Neural crest cell (in vitro differentiated cells): ENCODE data around the gene PLCB3. TPM values are rescaled to one million over a fixed set of nuclear protein-coding genes. Genes with fewer than 3 reads are reported as not detected.

ENCODE experiments used
- DNase-seq: peaks from one replicate; pipeline ENCODE4 v3.0.0; 2021; ENCODE audit warnings: low read depth, mixed read lengths, low spot score
- H3K27ac Mint-ChIP-seq: one replicate; pipeline ENCODE4 v1.8.0; 2021; ENCODE audit warnings: mild to moderate bottlenecking, mixed read lengths; ENCODE audit not compliant: unreplicated experiment
- H3K27me3 Mint-ChIP-seq: 2 replicates; pipeline ENCODE4 v1.8.0; 2021; ENCODE audit warnings: low read depth, mild to moderate bottlenecking, mixed read lengths
- H3K36me3 Mint-ChIP-seq: 2 replicates; pipeline ENCODE4 v1.8.0; 2021; ENCODE audit warnings: low read depth, mild to moderate bottlenecking, mixed read lengths
- H3K4me1 Mint-ChIP-seq: 2 replicates; pipeline ENCODE4 v1.8.0; 2021; ENCODE audit warnings: mixed read lengths
- H3K4me3 Mint-ChIP-seq: one replicate; pipeline ENCODE4 v1.8.0; 2021; ENCODE audit warnings: mild to moderate bottlenecking, mixed read lengths
- H3K9me3 Mint-ChIP-seq: 2 replicates; pipeline ENCODE4 v1.8.0; 2021; ENCODE audit warnings: mixed read lengths
- CTCF ChIP-seq: fragments of 200-600 bp; sonication (generic); conservative IDR thresholded peaks from 2 replicates; pipeline ENCODE4 v1.5.0; 2021; ENCODE audit warnings: antibody characterized with exemption, mild to moderate bottlenecking
- total RNA-seq: library from RNA; stranded (reverse); gene quantifications from 2 replicates; pipeline ENCODE4 v1.2.1, GENCODE V29; 2021

Gene PLCB3
- total RNA-seq, 1 donor from 2014 or later = 36.4 TPM

- H3K36me3 Mint-ChIP-seq = peaks cover 3% of the 10 kb centered on the region
- H3K4me3 Mint-ChIP-seq = peak overlapping the region; percentile 95
- H3K27me3 Mint-ChIP-seq = peaks cover 2% of the 10 kb centered on the region
- H3K4me1 Mint-ChIP-seq = peaks cover 26% of the 10 kb centered on the region
- TF ChIP-seq CTCF = no peak
- DNase-seq = no peak
- peak overlapping the region; percentile 81 for H3K27ac Mint-ChIP-seq
- H3K9me3 Mint-ChIP-seq = no peaks in the 10 kb centered on the region
Measured at GRCh38 chr11:64239662-64240434, 11.5 kb upstream of the PLCB3 start.

- Mint-ChIP-seq H3K27ac (peak within 1 kb of the TSS; percentile 96), H3K4me3 (peak within 1 kb of the TSS; percentile 95), H3K36me3 (peaks cover 3% of the 10 kb centered on the region), H3K9me3 (no peaks in the 10 kb centered on the region), H3K27me3 (peaks cover 2% of the 10 kb centered on the region), H3K4me1 (peaks cover 21% of the 10 kb centered on the region)
- no peak for TF ChIP-seq CTCF
- DNase-seq = peak; percentile 93
Measured at GRCh38 chr11:64240435-64241240, 10.7 kb upstream of the PLCB3 start, which contains the start of gene FKBP2. Gene FKBP2 (plus strand): TSS chr11:64241095. CDS start chr11:64242388, 1,293 bp downstream.

- peak overlapping the region; percentile 96 for H3K27ac Mint-ChIP-seq
- peaks cover 2% of the 10 kb centered on the region for H3K27me3 Mint-ChIP-seq
- H3K4me3 Mint-ChIP-seq = peak overlapping the region; percentile 95
- H3K4me1 Mint-ChIP-seq = peaks cover 21% of the 10 kb centered on the region
- H3K36me3 Mint-ChIP-seq = peaks cover 3% of the 10 kb centered on the region
- TF ChIP-seq CTCF = no peak
- peak; percentile 100 for DNase-seq
- H3K9me3 Mint-ChIP-seq = no peaks in the 10 kb centered on the region
Measured at GRCh38 chr11:64241241-64241490, 10.2 kb upstream of the PLCB3 start.

GRCh38 chr11:64241491-64242374 lies 9.6 kb upstream of the PLCB3 start:
- Mint-ChIP-seq H3K9me3 (no peaks in the 10 kb centered on the region), H3K36me3 (peaks cover 3% of the 10 kb centered on the region), H3K27ac (peak overlapping the region; percentile 96), H3K4me3 (peak overlapping the region; percentile 95), H3K4me1 (peaks cover 21% of the 10 kb centered on the region), H3K27me3 (peaks cover 2% of the 10 kb centered on the region)
- TF ChIP-seq CTCF = no peak
- DNase-seq = no peak

GRCh38 chr11:64243236-64243854 lies 8.0 kb upstream of the PLCB3 start:
- peak overlapping the region; percentile 95 for H3K4me3 Mint-ChIP-seq
- peaks cover 5% of the 10 kb centered on the region for H3K27me3 Mint-ChIP-seq
- H3K27ac Mint-ChIP-seq = no peak overlapping the region
- no peak for TF ChIP-seq CTCF
- H3K9me3 Mint-ChIP-seq = no peaks in the 10 kb centered on the region
- DNase-seq = no peak
- no peaks in the 10 kb centered on the region for H3K36me3 Mint-ChIP-seq
- peaks cover 28% of the 10 kb centered on the region for H3K4me1 Mint-ChIP-seq
